AG04450 (cell line): ENCODE results near the gene AQP12B. TPM values are rescaled to one million over a fixed set of nuclear protein-coding genes. Genes with fewer than 3 reads are reported as not detected.

ENCODE experiments used
- CTCF ChIA-PET: fragments of 300-600, 350-600 bp; formaldehyde crosslinking; extraction: SDS; loops from one replicate; lab custom pipeline; 2022; ENCODE audit warnings: antibody characterized with exemption, inconsistent platforms; lab: Charles Lee
- POLR2A ChIA-PET: fragments of 350-600 bp; formaldehyde crosslinking; extraction: SDS; loops from one replicate; lab custom pipeline; 2021; ENCODE audit warnings: antibody characterized with exemption, inconsistent platforms; lab: Yijun Ruan, JAX
- DNase-seq: peaks from one replicate; pipeline ENCODE4 v3.0.0-alpha.2; 2011; ENCODE audit warnings: low read depth, low spot score
- H3K27ac ChIP-seq: one replicate; pipeline ENCODE4 v1.5.1; 2012; ENCODE audit warnings: low read depth, low read length, control low read depth
- H3K27me3 ChIP-seq: one replicate; pipeline ENCODE4 v1.6.0; 2012; ENCODE audit warnings: low read length; ENCODE audit not compliant: control insufficient read depth, insufficient read depth
- H3K4me3 ChIP-seq: 2 replicates; pipeline ENCODE4 v1.5.1; 2011; ENCODE audit warnings: mild to moderate bottlenecking, low read depth, low read length, control low read depth
- H3K9me3 ChIP-seq: 2 replicates; pipeline ENCODE4 v1.5.1; 2012; ENCODE audit warnings: low read length; ENCODE audit not compliant: control insufficient read depth, insufficient read depth
- polyA plus RNA-seq: library from polyadenylated mRNA; depleted of rRNA; stranded (reverse); fragments of >200 nt; gene quantifications from 2 replicates; pipeline ENCODE4 v1.2.3, GENCODE V29; 2011
- TF ChIP-seq, protein P1 (sequence below): IDR thresholded peaks from 2 replicates; pipeline ENCODE4 v1.5.1; 2011; ENCODE audit warnings: low read depth, low read length, control low read depth, inconsistent platforms

Gene AQP12B
- polyA plus RNA-seq, 1 experiment: not detected

DNA sequence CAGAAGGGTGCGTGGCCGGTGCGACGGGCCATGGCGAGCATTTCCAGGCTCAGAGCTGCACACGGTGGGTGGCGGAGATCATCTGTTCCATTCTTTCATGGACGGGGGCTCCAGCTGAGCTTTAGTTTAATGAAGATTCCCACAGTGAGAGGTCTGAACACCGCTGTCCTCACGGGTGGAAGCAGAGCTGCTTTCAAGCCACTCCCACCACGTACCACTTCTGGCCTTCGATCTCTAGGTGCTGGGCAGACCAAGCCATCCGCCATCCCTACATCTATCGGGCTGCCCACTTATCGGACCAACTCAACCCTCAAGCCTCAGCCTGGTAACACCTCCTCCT lies 38.9 kb downstream of the AQP12B start:
- ChIA-PET POLR2A (no interaction called here), CTCF (no interaction called here)
- Histone ChIP-seq H3K27ac (no peak overlapping the region), H3K4me3 (no peak overlapping the region), H3K9me3 (peaks cover 5% of the 10 kb centered on the region; the same call in 1 of the 2 replicates), H3K27me3 (peaks cover 34% of the 10 kb centered on the region)
- no peak for DNase-seq
- TF ChIP-seq, protein P1, sequence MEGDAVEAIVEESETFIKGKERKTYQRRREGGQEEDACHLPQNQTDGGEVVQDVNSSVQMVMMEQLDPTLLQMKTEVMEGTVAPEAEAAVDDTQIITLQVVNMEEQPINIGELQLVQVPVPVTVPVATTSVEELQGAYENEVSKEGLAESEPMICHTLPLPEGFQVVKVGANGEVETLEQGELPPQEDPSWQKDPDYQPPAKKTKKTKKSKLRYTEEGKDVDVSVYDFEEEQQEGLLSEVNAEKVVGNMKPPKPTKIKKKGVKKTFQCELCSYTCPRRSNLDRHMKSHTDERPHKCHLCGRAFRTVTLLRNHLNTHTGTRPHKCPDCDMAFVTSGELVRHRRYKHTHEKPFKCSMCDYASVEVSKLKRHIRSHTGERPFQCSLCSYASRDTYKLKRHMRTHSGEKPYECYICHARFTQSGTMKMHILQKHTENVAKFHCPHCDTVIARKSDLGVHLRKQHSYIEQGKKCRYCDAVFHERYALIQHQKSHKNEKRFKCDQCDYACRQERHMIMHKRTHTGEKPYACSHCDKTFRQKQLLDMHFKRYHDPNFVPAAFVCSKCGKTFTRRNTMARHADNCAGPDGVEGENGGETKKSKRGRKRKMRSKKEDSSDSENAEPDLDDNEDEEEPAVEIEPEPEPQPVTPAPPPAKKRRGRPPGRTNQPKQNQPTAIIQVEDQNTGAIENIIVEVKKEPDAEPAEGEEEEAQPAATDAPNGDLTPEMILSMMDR: no peak

DNA sequence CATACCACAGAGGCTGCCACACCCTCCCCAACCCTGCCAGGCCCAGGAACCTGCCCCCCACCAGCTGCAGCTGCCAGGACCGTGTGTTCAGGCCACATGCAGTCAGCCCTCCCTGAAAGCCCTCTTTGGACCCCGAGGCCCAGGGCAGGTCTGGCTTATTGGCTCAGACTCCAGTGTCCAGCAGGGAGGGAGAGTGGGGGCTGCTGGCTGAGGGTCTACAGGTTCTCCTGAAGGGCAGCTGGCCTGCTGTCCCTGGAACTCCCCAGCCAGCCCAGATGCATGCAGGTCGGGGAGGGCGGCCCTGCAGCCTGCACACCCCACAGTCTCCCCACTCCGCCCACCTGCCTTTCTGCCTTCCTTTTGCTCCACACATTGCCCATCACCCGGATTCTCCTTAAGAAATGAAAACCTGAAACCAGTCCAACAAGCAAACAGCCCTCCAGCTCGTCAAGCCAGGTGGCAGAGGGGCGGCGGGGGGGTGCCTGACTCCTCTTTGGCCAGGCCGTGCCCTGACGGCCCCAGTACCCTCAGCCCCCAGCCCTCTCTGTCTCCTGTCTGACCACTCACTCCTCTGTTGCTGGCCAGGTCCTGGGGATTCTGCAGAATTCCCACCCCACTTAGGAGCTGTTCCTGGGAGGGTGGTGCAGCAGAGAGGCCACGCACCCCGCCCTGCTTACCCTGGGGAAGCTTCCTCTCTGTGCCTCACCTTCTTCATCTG lies 39.4 kb downstream of the AQP12B start:
- H3K4me3 ChIP-seq: no peak overlapping the region
- H3K9me3 ChIP-seq: peaks cover 5% of the 10 kb centered on the region; the same call in 1 of the 2 replicates
- no peak overlapping the region for H3K27ac ChIP-seq
- ChIA-PET CTCF (no interaction called here), POLR2A (no interaction called here)
- TF ChIP-seq, protein P1: no peak
- DNase-seq: no peak
- peaks cover 32% of the 10 kb centered on the region for H3K27me3 ChIP-seq

DNA sequence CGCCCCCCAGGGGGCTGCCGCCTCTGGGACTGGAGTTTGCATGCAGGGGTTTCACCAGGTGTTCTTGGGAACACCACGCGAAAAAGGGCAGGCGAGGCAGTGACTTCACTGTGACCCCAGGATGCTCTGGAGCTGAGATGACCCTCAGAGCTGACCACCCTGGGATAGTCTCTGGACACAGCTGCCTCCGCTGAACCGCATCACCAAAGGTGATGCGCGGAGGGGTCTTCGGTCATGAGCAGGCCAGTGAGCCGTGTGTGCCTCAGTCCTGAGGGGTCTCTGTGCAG lies 39.9 kb downstream of the AQP12B start:
- TF ChIP-seq, protein P1: no peak
- Histone ChIP-seq H3K27me3 (peaks cover 30% of the 10 kb centered on the region), H3K4me3 (no peak overlapping the region), H3K9me3 (peaks cover 5% of the 10 kb centered on the region; the same call in 1 of the 2 replicates), H3K27ac (no peak overlapping the region)
- ChIA-PET POLR2A (no interaction called here), CTCF (no interaction called here)
- no peak for DNase-seq

DNA sequence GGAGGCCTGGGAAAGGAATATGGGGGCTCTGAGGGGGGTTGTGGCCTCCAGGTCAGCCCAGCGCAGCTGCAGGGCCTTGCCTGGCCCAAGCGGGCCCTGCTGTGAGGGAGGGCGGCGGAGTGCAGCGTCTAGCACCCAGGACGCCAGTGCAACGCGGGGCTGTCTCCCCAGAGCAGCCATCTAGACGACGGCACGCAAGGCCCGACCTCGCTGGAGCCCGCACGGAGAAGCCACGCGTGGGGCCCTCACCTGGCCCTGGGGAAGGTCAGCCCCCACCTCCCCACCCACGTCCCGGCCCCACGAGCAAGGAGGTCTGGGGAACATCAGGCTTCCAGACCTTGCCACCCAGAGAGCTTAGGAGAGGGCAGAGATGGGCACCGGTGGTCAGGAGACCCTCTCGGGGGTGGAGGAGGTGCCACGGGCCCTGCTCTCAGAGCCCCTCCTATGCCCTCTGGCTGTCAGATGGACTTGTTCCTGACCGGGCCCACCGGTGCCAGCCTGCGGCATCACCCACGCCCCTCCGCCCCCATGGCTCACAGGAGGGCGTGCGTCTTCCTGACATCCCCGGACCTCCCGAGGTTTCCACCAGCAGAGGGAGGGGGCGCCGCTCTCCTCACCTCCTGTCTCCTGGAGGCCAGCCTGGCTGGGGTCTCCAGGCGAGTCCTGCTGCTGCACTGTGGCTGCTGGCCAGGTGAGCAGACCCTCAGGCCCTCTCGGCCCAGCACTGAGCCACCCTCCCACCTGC lies 40.5 kb downstream of the AQP12B start:
- Histone ChIP-seq H3K9me3 (peaks cover 5% of the 10 kb centered on the region; the same call in 1 of the 2 replicates), H3K4me3 (no peak overlapping the region), H3K27me3 (peaks cover 25% of the 10 kb centered on the region), H3K27ac (no peak overlapping the region)
- POLR2A ChIA-PET: no interaction called here
- CTCF ChIA-PET: no interaction called here
- no peak for DNase-seq
- TF ChIP-seq, protein P1: no peak

DNA sequence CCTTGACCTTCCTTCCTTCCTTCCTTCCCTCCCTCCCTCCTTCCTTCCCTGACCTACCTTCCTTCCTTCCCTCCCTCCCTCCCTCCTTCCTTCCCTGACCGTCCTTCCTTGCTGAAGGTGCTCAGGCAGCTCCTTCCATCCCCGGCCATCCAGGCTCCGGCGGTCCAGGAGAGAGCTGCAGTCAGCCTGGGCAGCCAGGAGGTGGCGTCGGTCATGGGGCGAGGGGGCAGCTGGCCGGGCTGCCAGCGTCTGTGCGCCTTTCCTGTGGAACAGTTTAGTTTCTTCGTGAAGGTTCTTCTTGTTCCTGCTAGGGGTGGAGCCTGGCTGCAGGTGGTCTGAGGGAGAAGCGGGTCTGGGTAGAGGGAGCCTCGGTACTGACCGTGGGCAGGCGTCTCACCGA lies 41.7 kb downstream of the AQP12B start:
- Histone ChIP-seq H3K27ac (no peak overlapping the region), H3K4me3 (no peak overlapping the region), H3K27me3 (peaks cover 19% of the 10 kb centered on the region), H3K9me3 (peaks cover 5% of the 10 kb centered on the region; the same call in 1 of the 2 replicates)
- TF ChIP-seq, protein P1: peak; percentile 50
- DNase-seq: no peak
- ChIA-PET CTCF (interaction anchor here (1.0 kb wide), 1 partner anchor 199 kb away, joined by 3 read pairs; no protein-coding TSS in a partner anchor), POLR2A (no interaction called here)
